Measurements from ENCODE around the gene ASAP3.
"Not testable (repeated sequence)": the region's sequence is repeated elsewhere in the genome, so short reads cannot be mapped to it uniquely, and the experiment has no call there.

ASAP3 gene

DNA sequence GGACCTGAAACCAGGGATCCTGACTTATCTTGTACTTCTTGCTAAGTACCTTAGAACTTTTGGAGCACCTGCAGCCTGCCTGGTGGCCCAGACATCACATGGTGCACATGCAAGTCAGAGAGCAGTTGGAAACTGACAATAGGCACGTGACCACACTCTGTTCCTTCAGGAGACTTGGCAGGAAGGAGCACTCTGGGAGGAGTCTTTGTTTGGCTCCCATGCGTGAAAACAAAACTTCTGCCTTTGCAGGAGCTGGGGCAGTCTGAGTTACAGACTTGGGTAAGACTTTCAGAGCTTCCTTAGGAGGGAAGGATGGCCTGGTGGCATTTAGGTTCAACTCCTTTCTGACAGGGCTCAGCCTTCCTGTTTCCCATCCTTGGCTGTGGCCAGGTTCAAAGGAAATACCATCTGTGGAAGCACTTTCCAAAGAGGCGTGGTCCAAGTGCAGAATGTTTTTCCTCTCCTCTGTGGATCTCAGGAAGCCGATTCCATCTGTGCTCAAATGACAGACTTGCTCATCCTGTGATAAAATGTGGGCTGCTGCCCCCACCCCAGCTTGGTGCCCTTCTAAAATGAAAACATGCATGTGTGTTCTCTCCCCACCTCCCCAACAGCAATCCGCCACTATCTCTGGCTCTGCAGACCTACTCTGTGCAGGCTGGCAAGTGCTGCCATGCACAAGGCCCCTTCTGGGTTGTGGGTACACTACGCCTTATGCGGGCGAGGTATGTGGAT lies 100.2 kb downstream of the ASAP3 start:
- H3K27ac ChIP-seq = no peak overlapping the region
- TF ChIP-seq CTCF (IDR thresholded peaks at IDR 0.05) = no peak

- no peak overlapping the region for H3K27ac ChIP-seq
- TF ChIP-seq ZFX (IDR thresholded peaks at IDR 0.05; ENCODE audit: borderline replicate concordance) = no peak
- TF ChIP-seq CTCF (IDR thresholded peaks at IDR 0.05) = no peak
Observed at GRCh38 chr1:23381233-23381885, 102.6 kb downstream of the ASAP3 start.

- no peak for TF ChIP-seq CTCF (IDR thresholded peaks at IDR 0.05)
- no peak overlapping the region for H3K27ac ChIP-seq
Observed at GRCh38 chr1:23380719-23381118, 103.3 kb downstream of the ASAP3 start.

GRCh38 chr1:23380236-23380635 lies 103.7 kb downstream of the ASAP3 start:
- H3K27ac ChIP-seq = not testable (repeated sequence)
